Endothelial cell of umbilical vein (primary cell): ENCODE results near the gene CPO. TPM values are rescaled to one million over a fixed set of nuclear protein-coding genes. Genes with fewer than 3 reads are reported as not detected.

Experiments used
- BruUV-seq: library from RNA; stranded (reverse); fragments of 400-500 nt; replicated peaks from 2 replicates; lab custom pipeline; 2021; lab: Mats Ljungman, UMichigan
- CTCF ChIA-PET: fragments of 300-600, 350-600 bp; sonication (Branson Sonifier 250); formaldehyde crosslinking; loops from one replicate; lab custom pipeline; 2021; ENCODE audit warnings: antibody characterized with exemption, inconsistent platforms; lab: Charles Lee
- POLR2A ChIA-PET: fragments of 300-600, 350-600 bp; sonication (Branson Sonifier 250); formaldehyde crosslinking; loops from one replicate; lab custom pipeline; 2021; ENCODE audit warnings: antibody characterized with exemption, inconsistent platforms; lab: Charles Lee
- DNase-seq: peaks from one replicate; pipeline ENCODE4 v3.0.0-alpha.2; 2011; ENCODE audit warnings: low read depth, low spot score
- FAIRE-seq: peaks from 2 replicates; lab custom pipeline; 2011; peaks lifted over from hg19 to GRCh38; lab: Jason Lieb, UNC
- H2AFZ ChIP-seq: 2 replicates; pipeline ENCODE4 v1.6.0; 2012; ENCODE audit warnings: low read depth, low read length, control low read depth, inconsistent platforms
- H3K27ac ChIP-seq: 2 replicates; pipeline ENCODE4 v1.5.1; 2011; ENCODE audit warnings: low read depth, mild to moderate bottlenecking, control low read depth, low read length, moderate library complexity; ENCODE audit not compliant: insufficient read depth
- H3K27me3 ChIP-seq, 2 experiments: 2 replicates each; pipeline versions ENCODE4 v1.6.0 to v1.6.1; 2011; ENCODE audit warnings: low read length in 2 of 2, mixed read lengths in 1 of 2; ENCODE audit not compliant: control insufficient read depth in 2 of 2, insufficient read depth in 2 of 2
- H3K36me3 ChIP-seq, 2 experiments: 2 replicates in 1 of 2; 3 replicates in 1 of 2; pipeline ENCODE4 v1.5.1; 2011; ENCODE audit warnings: low read length in 2 of 2, mild to moderate bottlenecking in 1 of 2, moderate library complexity in 1 of 2; ENCODE audit not compliant: control insufficient read depth in 2 of 2, insufficient read depth in 2 of 2; ENCODE audit errors: extremely low read depth in 1 of 2
- H3K4me1 ChIP-seq: 3 replicates; pipeline ENCODE4 v1.5.1; 2011; ENCODE audit warnings: mild to moderate bottlenecking, low read length; ENCODE audit not compliant: control insufficient read depth, insufficient read depth; ENCODE audit errors: extremely low read depth
- H3K4me2 ChIP-seq: 2 replicates; pipeline ENCODE4 v1.6.1; 2011; ENCODE audit warnings: low read length, control low read depth, mixed read lengths; ENCODE audit not compliant: insufficient read depth
- H3K4me3 ChIP-seq, 3 experiments: fragments of 200-600 bp in 1 of 3; sonication (generic), shearing (Covaris generic) in 1 of 3; replicated peaks in 1 of 3; 2 replicates each; pipeline ENCODE4 v1.5.1; 2011 to 2016; ENCODE audit warnings: control low read depth in 3 of 3, low read length in 3 of 3, mild to moderate bottlenecking in 2 of 3, inconsistent platforms in 1 of 3, low read depth in 1 of 3, moderate library complexity in 1 of 3; ENCODE audit not compliant: insufficient read depth in 1 of 3
- H3K79me2 ChIP-seq: 2 replicates; pipeline ENCODE4 v1.6.0; 2012; ENCODE audit warnings: low read length, inconsistent platforms; ENCODE audit not compliant: control insufficient read depth, insufficient read depth
- H3K9ac ChIP-seq: replicated peaks from 2 replicates; pipeline ENCODE3; 2011; ENCODE audit warnings: low read length, control low read depth; ENCODE audit not compliant: insufficient read depth; ENCODE audit errors: extremely low read depth
- H3K9me1 ChIP-seq: replicated peaks from 3 replicates; pipeline ENCODE4 v1.6.0; 2011; ENCODE audit warnings: mild to moderate bottlenecking, low read length; ENCODE audit not compliant: control insufficient read depth, insufficient read depth; ENCODE audit errors: extremely low read depth
- H3K9me3 ChIP-seq: replicated peaks from 2 replicates; pipeline ENCODE4 v1.5.1; 2012; ENCODE audit warnings: low read length, inconsistent platforms; ENCODE audit not compliant: control insufficient read depth, insufficient read depth
- H4K20me1 ChIP-seq: replicated peaks from 2 replicates; pipeline ENCODE3; 2011; ENCODE audit warnings: mild to moderate bottlenecking, low read length; ENCODE audit not compliant: control insufficient read depth, insufficient read depth; ENCODE audit errors: extremely low read depth
- EZH2 ChIP-seq: IDR thresholded peaks from 2 replicates; pipeline ENCODE4 v1.6.1; 2012; ENCODE audit warnings: borderline replicate concordance, low read depth, mild to moderate bottlenecking, moderate library complexity, low read length, inconsistent platforms; ENCODE audit not compliant: severe bottlenecking
- JUN ChIP-seq: IDR thresholded peaks from 2 replicates; pipeline ENCODE4 v1.6.1; 2011; ENCODE audit warnings: borderline replicate concordance, low read depth; ENCODE audit not compliant: insufficient read length, insufficient read depth
- MYC ChIP-seq: IDR thresholded peaks from one replicate; pipeline ENCODE4 v1.6.1; 2011; ENCODE audit warnings: mild to moderate bottlenecking, low read depth, low read length
- POLR2A ChIP-seq: IDR thresholded peaks from 2 replicates; pipeline ENCODE4 v1.6.1; 2012; ENCODE audit warnings: low read depth, mild to moderate bottlenecking, control low read depth, low read length
- dilution Hi-C: fragments of 300-500 bp; cut with MboI; formaldehyde crosslinking; loops from one replicate; pipeline ENCODE4 v1.15.0; 2019; ENCODE audit warnings: low sequenced_read_pairs; ENCODE audit not compliant: extremely low pct_ligation_motif_present
- intact Hi-C: fragments of 100-400 bp; cut with micrococcal nuclease; formaldehyde crosslinking; loops from one replicate; pipeline ENCODE4 v1.10.0; 2022
- polyA plus RNA-seq, 4 experiments: library from polyadenylated mRNA; depleted of rRNA in 3 of 4; stranded (reverse) in 3 of 4; unstranded in 1 of 4; fragments of >200 nt; gene quantifications; 2 replicates each; pipeline versions ENCODE4 v1.2.1 to v1.2.3, GENCODE V29; 2011 to 2012; ENCODE audit warnings: missing spikeins in 1 of 4
- total RNA-seq: library from RNA; stranded (reverse); gene quantifications from 2 replicates; pipeline ENCODE4 v1.2.3, GENCODE V29; 2021
- TF ChIP-seq, protein P1 (sequence below): IDR thresholded peaks from 2 replicates; pipeline ENCODE4 v1.6.1; 2011; ENCODE audit not compliant: insufficient read depth, insufficient read length
- TF ChIP-seq, protein P2 (sequence below), 2 donors: IDR thresholded peaks; 1 replicate in 1 of 2; 2 replicates in 1 of 2; pipeline ENCODE4 v1.5.1; 2011; ENCODE audit warnings: low read length in 2 of 2, mild to moderate bottlenecking in 2 of 2, moderate library complexity in 2 of 2, control low read depth in 1 of 2, inconsistent platforms in 1 of 2, low read depth in 1 of 2; ENCODE audit not compliant: insufficient read depth in 1 of 2; ENCODE audit errors: extremely low read depth in 1 of 2

Gene CPO
- total and polyA plus RNA-seq, 2 donors (not counting 3 experiments of a cell fraction or from before 2014, with no cell fraction given): not detected

DNA sequence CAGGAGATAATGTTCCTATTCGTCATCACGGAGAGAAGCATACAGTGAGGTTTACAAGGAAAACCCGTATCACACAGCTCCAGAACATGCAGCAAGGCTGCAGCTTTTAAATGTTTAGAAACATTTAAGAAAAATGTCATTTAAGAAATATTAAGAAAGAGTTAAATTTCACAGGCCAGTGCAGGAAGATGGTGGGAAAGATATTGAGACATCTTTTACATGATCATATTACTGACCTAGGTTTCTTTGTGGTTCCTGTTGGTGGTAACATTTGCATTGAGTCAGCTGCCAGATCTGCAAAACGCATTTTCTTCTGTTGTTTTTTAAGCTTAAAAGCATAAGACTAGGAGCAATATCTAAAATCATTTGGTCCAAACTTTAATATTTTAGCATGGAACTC, 44.9 kb downstream of the CPO start:
- Histone ChIP-seq H4K20me1 (no peaks in the 10 kb centered on the region), H3K9me1 (no peaks in the 10 kb centered on the region), H3K4me2 (no peak overlapping the region), H2AFZ (no peak overlapping the region), H3K4me1 (no peaks in the 10 kb centered on the region), H3K4me3 (no peak overlapping the region), H3K9me3 (no peaks in the 10 kb centered on the region), H3K27ac (no peak overlapping the region), H3K36me3 (no peaks in the 10 kb centered on the region), H3K9ac (no peak overlapping the region), H3K27me3 (no peaks in the 10 kb centered on the region), H3K79me2 (no peaks in the 10 kb centered on the region)
- CTCF ChIA-PET: interaction anchor here (0.8 to 3.8 kb wide), 7 partner anchors 10 to 493 kb away, joined by 3 to 76 read pairs (median 4); no protein-coding TSS in a partner anchor
- BruUV-seq: no TSS peak
- intact Hi-C loops (loop anchor here (5.0 to 10.0 kb wide), 3 partner anchors 151 to 1088 kb away; no protein-coding TSS in a partner anchor), dilution Hi-C loops (no loop called here)
- TF ChIP-seq EZH2 (no peak), MYC (no peak), JUN (no peak), POLR2A (no peak)
- TF ChIP-seq, protein P1, sequence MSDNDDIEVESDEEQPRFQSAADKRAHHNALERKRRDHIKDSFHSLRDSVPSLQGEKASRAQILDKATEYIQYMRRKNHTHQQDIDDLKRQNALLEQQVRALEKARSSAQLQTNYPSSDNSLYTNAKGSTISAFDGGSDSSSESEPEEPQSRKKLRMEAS: no peak
- TF ChIP-seq, protein P2, sequence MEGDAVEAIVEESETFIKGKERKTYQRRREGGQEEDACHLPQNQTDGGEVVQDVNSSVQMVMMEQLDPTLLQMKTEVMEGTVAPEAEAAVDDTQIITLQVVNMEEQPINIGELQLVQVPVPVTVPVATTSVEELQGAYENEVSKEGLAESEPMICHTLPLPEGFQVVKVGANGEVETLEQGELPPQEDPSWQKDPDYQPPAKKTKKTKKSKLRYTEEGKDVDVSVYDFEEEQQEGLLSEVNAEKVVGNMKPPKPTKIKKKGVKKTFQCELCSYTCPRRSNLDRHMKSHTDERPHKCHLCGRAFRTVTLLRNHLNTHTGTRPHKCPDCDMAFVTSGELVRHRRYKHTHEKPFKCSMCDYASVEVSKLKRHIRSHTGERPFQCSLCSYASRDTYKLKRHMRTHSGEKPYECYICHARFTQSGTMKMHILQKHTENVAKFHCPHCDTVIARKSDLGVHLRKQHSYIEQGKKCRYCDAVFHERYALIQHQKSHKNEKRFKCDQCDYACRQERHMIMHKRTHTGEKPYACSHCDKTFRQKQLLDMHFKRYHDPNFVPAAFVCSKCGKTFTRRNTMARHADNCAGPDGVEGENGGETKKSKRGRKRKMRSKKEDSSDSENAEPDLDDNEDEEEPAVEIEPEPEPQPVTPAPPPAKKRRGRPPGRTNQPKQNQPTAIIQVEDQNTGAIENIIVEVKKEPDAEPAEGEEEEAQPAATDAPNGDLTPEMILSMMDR (IDR thresholded peaks at IDR 0.05; ENCODE audit: extremely low read depth in 1 of 2, insufficient read depth in 1 of 2, low read depth in 1 of 2, low read length in 2 of 2): no peak
- POLR2A ChIA-PET: interaction anchor here (1.1 kb wide), 1 partner anchor 182 kb away, joined by 3 read pairs; the partner anchor contains the start of gene KLF7
- FAIRE-seq: no peak
- DNase-seq: no peak
